ENCODE results near the gene PRMT2. TPM values are rescaled to one million over a fixed set of nuclear protein-coding genes. Genes with fewer than 3 reads are reported as not detected.
A peak's percentile ranks its signal among the peaks of the same experiment; 100 is the strongest.
"Not testable (repeated sequence)": the region's sequence is repeated elsewhere in the genome, so short reads cannot be mapped to it uniquely, and the experiment has no call there.

Gene PRMT2
- total and polyA plus RNA-seq, 5 experiments from 2014 or later = 358 to 485 (median 376) TPM

DNA sequence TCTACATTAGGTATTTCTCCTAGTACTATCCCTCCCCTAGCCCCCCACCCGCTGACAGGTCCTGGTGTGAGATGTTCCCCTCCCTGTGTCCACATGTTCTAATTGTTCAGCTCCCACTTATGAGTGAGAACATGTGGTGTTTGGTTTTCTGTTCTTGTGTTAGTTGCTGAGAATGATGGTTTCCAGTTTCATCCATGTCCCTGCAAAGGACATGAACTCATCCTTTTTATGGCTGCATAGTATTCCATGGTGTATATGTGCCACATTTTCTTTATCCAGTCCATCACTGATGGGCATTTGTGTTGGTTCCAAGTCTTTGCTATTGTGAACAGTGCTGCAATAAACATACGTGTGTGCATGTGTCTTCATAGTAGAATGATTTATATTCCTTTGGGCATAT is 4.6 kb upstream of the PRMT2 start:
- not testable (repeated sequence) for H3K4me3 Mint-ChIP-seq, H3K9me3 Mint-ChIP-seq, H3K27me3 Mint-ChIP-seq, ATAC-seq, DNase-seq, H3K36me3 Mint-ChIP-seq
- POLR2A ChIA-PET = interaction anchor here (9.8 to 11.4 kb wide), 3 partner anchors 8 to 71 kb away, joined by 168 to 681 read pairs (median 265); partner anchors contain the start of gene S100B
- peaks cover 39 to 85% (median 75%) of the 10 kb centered on the region in 4 donors for H3K4me1 Mint-ChIP-seq
- peak overlapping the region in 6 of 10 donors; percentile 12 to 76 (median 59) for H3K27ac Mint-ChIP-seq

- peak overlapping the region; percentile 93 to 100 (median 96) for H3K27ac Mint-ChIP-seq
- H3K4me3 Mint-ChIP-seq = peak overlapping the region; percentile 53 to 100 (median 94)
- peak; percentile 41 to 47 for ATAC-seq
- peak in 8 of 10 donors; percentile 52 to 88 (median 68) for DNase-seq
- H3K9me3 Mint-ChIP-seq = no peaks in the 10 kb centered on the region
- peaks cover 0 to 17% (median 16%) of the 10 kb centered on the region in 3 donors for H3K36me3 Mint-ChIP-seq
- H3K27me3 Mint-ChIP-seq = no peaks in the 10 kb centered on the region
- peaks cover 35 to 80% (median 62%) of the 10 kb centered on the region in 4 donors for H3K4me1 Mint-ChIP-seq
- POLR2A ChIA-PET = interaction anchor here (1.0 to 11.4 kb wide), 16 partner anchors 11 to 208 kb away, joined by 3 to 681 read pairs (median 18); partner anchors contain the start of genes DIP2A and S100B
Observed at GRCh38 chr21:46633566-46633965, 1.9 kb upstream of the PRMT2 start.

GRCh38 chr21:46634427-46634826 is 1.0 kb upstream of the PRMT2 start:
- peaks cover 0 to 25% (median 23%) of the 10 kb centered on the region in 3 donors for H3K36me3 Mint-ChIP-seq
- peak overlapping the region; percentile 93 to 100 (median 96) for H3K27ac Mint-ChIP-seq
- no peak for ATAC-seq
- no peaks in the 10 kb centered on the region for H3K27me3 Mint-ChIP-seq
- peaks cover 32 to 79% (median 58%) of the 10 kb centered on the region in 4 donors for H3K4me1 Mint-ChIP-seq
- POLR2A ChIA-PET = interaction anchor here (1.2 to 11.4 kb wide), 17 partner anchors 12 to 209 kb away, joined by 3 to 681 read pairs (median 25); partner anchors contain the start of genes DIP2A and S100B
- DNase-seq = no peak
- no peaks in the 10 kb centered on the region for H3K9me3 Mint-ChIP-seq
- peak overlapping the region; percentile 77 to 100 (median 97) for H3K4me3 Mint-ChIP-seq

GRCh38 chr21:46634966-46635323 is 529 bp upstream of the PRMT2 start:
- ATAC-seq (peak; percentile 18 to 24), DNase-seq (peak in 2 of 10 donors; percentile 17 to 38)
- Mint-ChIP-seq H3K27me3 (no peaks in the 10 kb centered on the region), H3K4me1 (peaks cover 36 to 83% (median 61%) of the 10 kb centered on the region in 4 donors), H3K27ac (peak overlapping the region; percentile 93 to 100 (median 96)), H3K36me3 (peaks cover 5 to 30% (median 28%) of the 10 kb centered on the region in 3 donors), H3K4me3 (peak overlapping the region; percentile 77 to 100 (median 97)), H3K9me3 (no peaks in the 10 kb centered on the region)
- POLR2A ChIA-PET = interaction anchor here (0.6 to 11.4 kb wide), 24 partner anchors 10 to 210 kb away, joined by 3 to 681 read pairs (median 9); partner anchors contain the start of genes DIP2A and S100B

GRCh38 chr21:46636181-46636512 is 673 bp downstream of the PRMT2 start:
- Mint-ChIP-seq H3K4me3 (peak overlapping the region; percentile 87 to 100 (median 97)), H3K27ac (peak overlapping the region; percentile 93 to 100 (median 96)), H3K36me3 (peaks cover 5 to 42% (median 39%) of the 10 kb centered on the region in 3 donors), H3K27me3 (no peaks in the 10 kb centered on the region), H3K4me1 (peaks cover 35 to 83% (median 67%) of the 10 kb centered on the region in 4 donors), H3K9me3 (no peaks in the 10 kb centered on the region)
- DNase-seq = no peak
- ATAC-seq = no peak
- POLR2A ChIA-PET = interaction anchor here (0.7 to 11.4 kb wide), 31 partner anchors 9 to 211 kb away, joined by 3 to 681 read pairs (median 6); partner anchors contain the start of genes DIP2A and S100B

GRCh38 chr21:46636550-46637285 is 1.2 kb downstream of the PRMT2 start:
- peak in 7 of 10 donors; percentile 25 to 71 (median 48) for DNase-seq
- peak overlapping the region; percentile 93 to 100 (median 96) for H3K27ac Mint-ChIP-seq
- POLR2A ChIA-PET = interaction anchor here (0.7 to 11.4 kb wide), 25 partner anchors 8 to 211 kb away, joined by 3 to 681 read pairs (median 8); partner anchors contain the start of genes DIP2A and S100B
- peak overlapping the region; percentile 87 to 100 (median 97) for H3K4me3 Mint-ChIP-seq
- no peaks in the 10 kb centered on the region for H3K27me3 Mint-ChIP-seq
- ATAC-seq = peak in 1 of 2 donors; percentile 20
- H3K36me3 Mint-ChIP-seq = peaks cover 7 to 47% (median 45%) of the 10 kb centered on the region in 3 donors
- no peaks in the 10 kb centered on the region for H3K9me3 Mint-ChIP-seq
- H3K4me1 Mint-ChIP-seq = peaks cover 36 to 88% (median 67%) of the 10 kb centered on the region in 4 donors

DNA sequence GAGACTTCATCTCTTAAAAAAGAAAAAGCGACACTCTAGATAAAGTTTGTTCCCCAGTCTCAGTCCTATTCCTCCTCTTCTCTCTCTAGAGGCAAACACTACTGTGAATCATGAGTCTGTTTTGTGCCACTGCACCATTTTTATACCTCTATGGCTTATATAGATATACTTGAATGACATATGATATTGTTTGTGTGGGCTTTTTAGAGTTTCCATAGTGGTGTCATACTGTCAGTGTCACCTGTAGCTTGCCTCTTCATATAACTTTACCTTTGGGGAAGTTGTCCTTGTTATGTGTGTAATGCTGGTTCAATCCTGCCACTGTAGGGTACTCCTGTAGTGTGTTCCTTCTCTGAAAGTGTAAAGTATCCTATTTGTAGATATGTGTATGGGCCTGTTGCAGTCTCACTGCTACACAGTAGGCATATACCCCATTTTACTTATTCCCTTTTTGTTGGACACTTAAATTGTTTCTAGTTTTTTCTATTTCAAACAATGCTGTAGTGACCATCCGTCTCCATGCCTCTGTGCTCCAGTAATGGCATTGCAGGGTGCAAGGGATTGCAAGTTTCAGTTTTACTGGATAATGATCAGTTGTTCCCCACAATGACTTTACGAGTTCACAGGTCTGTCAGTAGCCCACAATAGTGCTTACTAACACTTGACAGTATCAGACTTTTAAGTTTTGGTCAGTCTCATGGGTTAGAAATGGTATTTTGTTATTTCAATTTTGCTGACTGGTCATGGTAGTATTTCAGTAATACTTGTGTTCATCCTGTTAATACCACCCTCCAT is 2.7 kb downstream of the PRMT2 start:
- Mint-ChIP-seq H3K27me3 (no peaks in the 10 kb centered on the region), H3K4me1 (peaks cover 33 to 85% (median 64%) of the 10 kb centered on the region in 4 donors), H3K27ac (peak overlapping the region; percentile 77 to 99 (median 94)), H3K4me3 (peak overlapping the region; percentile 87 to 100 (median 96)), H3K36me3 (peaks cover 10 to 58% (median 47%) of the 10 kb centered on the region in 3 donors), H3K9me3 (no peaks in the 10 kb centered on the region)
- peak in 1 of 10 donors; percentile 35 for DNase-seq
- POLR2A ChIA-PET = interaction anchor here (0.9 to 11.4 kb wide), 11 partner anchors 9 to 213 kb away, joined by 3 to 681 read pairs (median 31); partner anchors contain the start of genes DIP2A and S100B
- peak in 1 of 2 donors; percentile 4 for ATAC-seq

DNA sequence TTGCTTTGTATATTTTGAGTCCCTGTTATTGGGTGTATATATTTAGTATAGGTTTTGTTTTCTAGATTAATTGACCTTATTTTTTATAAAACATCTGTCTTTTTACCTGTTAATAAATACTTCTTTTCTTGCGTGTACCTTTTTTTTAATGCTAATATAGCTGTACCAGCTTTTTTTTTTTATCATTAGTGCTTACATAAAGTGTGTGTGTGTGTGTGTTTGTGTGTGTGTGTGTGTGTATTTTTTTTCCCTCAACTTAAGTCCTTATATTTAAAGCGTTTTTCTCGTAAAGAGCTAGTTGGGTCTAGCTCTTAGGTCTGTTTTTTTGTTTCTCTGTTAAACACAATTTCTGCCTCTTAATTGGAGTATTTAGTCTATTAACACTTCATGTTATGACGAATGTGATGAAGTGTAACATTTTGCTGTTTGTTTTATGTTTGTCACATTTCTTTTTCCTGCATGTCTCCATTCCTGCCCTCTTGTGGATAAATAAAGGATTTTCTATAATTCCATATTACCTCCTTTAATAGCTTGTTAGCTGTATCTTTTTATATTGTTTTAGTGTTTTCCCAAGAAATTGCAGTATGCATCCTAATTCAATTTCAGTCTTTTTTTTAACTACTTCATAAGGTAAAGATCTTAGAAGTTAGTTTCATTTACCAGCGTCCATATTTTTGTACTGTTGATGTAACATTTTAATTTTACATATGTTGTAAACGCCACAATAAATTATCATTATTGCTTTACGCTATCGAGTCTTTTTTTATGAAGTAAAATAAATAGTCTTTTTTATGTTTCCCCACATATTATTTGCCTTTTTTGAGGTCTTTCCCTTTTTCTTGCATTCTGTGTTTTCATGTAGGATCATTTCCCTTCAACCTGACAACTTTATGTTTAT is 4.3 kb downstream of the PRMT2 start:
- H3K36me3 Mint-ChIP-seq = peaks cover 10 to 74% (median 59%) of the 10 kb centered on the region in 3 donors

GRCh38 chr21:46641656-46642055 is 6.2 kb downstream of the PRMT2 start:
- Mint-ChIP-seq H3K4me3 (peak overlapping the region; percentile 26 to 100 (median 56)), H3K9me3 (no peaks in the 10 kb centered on the region), H3K27me3 (no peaks in the 10 kb centered on the region), H3K4me1 (peaks cover 30 to 71% (median 63%) of the 10 kb centered on the region in 4 donors), H3K36me3 (peaks cover 10 to 92% (median 71%) of the 10 kb centered on the region in 3 donors), H3K27ac (peak overlapping the region; percentile 29 to 93 (median 86))
- DNase-seq (no peak), ATAC-seq (no peak)
- POLR2A ChIA-PET = interaction anchor here (0.7 to 11.4 kb wide), 3 partner anchors 19 to 93 kb away, joined by 9 to 681 read pairs (median 265); no protein-coding TSS in a partner anchor

More for the DNA sequence above, 4.3 kb downstream of the PRMT2 start:
- POLR2A ChIA-PET = interaction anchor here (0.6 to 11.4 kb wide), 11 partner anchors 17 to 216 kb away, joined by 3 to 681 read pairs (median 5); partner anchors contain the start of genes DIP2A and S100B
- no peaks in the 10 kb centered on the region for H3K9me3 Mint-ChIP-seq
- H3K27ac Mint-ChIP-seq = peak overlapping the region; percentile 77 to 99 (median 91)
- no peaks in the 10 kb centered on the region for H3K27me3 Mint-ChIP-seq
- H3K4me3 Mint-ChIP-seq = peak overlapping the region; percentile 87 to 100 (median 96)
- no peak for ATAC-seq
- DNase-seq = peak in 2 of 10 donors; percentile 57
- peaks cover 29 to 71% (median 56%) of the 10 kb centered on the region in 4 donors for H3K4me1 Mint-ChIP-seq

DNA sequence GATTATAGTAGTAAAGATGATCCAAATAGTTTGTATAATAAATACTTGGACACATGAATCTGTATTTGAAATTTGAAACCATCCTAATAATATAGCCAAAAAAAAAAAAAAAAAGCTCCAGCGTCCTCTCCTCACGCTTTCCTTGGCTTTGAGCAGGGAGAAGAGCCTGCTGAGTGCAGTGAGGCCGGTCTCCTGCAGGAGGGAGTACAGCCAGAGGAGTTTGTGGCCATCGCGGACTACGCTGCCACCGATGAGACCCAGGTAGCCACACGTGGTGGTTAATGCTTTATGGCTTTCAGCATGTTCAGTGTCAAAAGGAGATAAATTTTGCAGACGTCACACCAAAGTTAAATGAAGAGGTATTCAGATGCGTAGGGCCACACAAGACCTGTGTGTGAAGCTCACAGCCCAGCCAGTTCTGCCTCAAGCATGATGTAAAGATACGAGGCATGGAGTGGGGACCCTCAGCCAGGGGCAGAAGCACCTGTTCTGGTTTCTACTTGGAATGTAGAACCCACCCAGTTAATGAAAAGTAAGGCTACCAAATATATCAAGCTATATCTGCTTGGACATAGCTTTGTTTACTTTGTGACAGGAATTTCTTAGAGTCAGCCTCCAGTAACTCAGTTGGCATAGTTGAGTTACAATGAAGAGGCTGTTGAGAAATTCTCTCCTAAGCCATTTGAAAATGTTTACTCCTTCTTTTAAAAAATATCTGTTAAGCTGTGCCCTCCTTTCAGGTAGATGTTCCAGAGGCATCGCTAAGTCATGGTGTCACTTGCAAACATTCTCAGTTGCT is 8.1 kb downstream of the PRMT2 start:
- POLR2A ChIA-PET = interaction anchor here (0.6 to 3.1 kb wide), 18 partner anchors 8 to 343 kb away, joined by 3 to 32 read pairs (median 3); partner anchors contain the start of gene PRMT2
- H3K36me3 Mint-ChIP-seq = peaks cover 10 to 96% (median 73%) of the 10 kb centered on the region in 3 donors
- H3K27me3 Mint-ChIP-seq = no peaks in the 10 kb centered on the region
- peak overlapping the region in 8 of 10 donors; percentile 16 to 78 (median 53) for H3K27ac Mint-ChIP-seq
- peaks cover 22 to 75% (median 69%) of the 10 kb centered on the region in 4 donors for H3K4me1 Mint-ChIP-seq
- ATAC-seq (no peak), DNase-seq (no peak)
- peak overlapping the region in 1 of 10 donors; percentile 37 for H3K4me3 Mint-ChIP-seq
- H3K9me3 Mint-ChIP-seq = peaks cover 0 to 2% (median 0%) of the 10 kb centered on the region in 9 donors

All from naive thymus-derived CD8-positive, alpha-beta T cell (primary cell).